SU-DHL-6 (cell line): ENCODE results near the gene EXOC6.

Experiments used
- H2AFZ ChIP-seq: fragments of 200-600 bp; sonication (generic); 2 replicates; pipeline ENCODE4 v1.6.1; 2014; ENCODE audit warnings: low read depth, mild to moderate bottlenecking, moderate library complexity, mixed read lengths, antibody characterized with exemption, low read length; ENCODE audit not compliant: severe bottlenecking
- H3F3A ChIP-seq: fragments of 200-600 bp; shearing (Covaris generic); 2 replicates; pipeline ENCODE4 v1.6.0; 2016; ENCODE audit warnings: antibody characterized with exemption, mild to moderate bottlenecking; ENCODE audit not compliant: insufficient read depth
- H3K27ac ChIP-seq: fragments of 200-600 bp; sonication (generic); 2 replicates; pipeline ENCODE4 v1.5.1; 2016; ENCODE audit warnings: low read depth, mild to moderate bottlenecking, low read length, moderate library complexity, mixed read lengths
- H3K27me3 ChIP-seq: fragments of 200-600 bp; sonication (generic), shearing (Covaris generic); 2 replicates; pipeline ENCODE4 v1.6.0; 2014; ENCODE audit warnings: mild to moderate bottlenecking, low read length
- H3K36me3 ChIP-seq: fragments of 200-600 bp; sonication (generic); 2 replicates; pipeline ENCODE4 v1.6.1; 2014; ENCODE audit warnings: mild to moderate bottlenecking, low read length, mixed read lengths
- H3K4me2 ChIP-seq: fragments of 300-600, 200-600 bp; shearing (Covaris generic), sonication (generic); 2 replicates; pipeline ENCODE4 v1.6.0; 2014; ENCODE audit warnings: low read length, low read depth, mild to moderate bottlenecking; ENCODE audit not compliant: poor library complexity, severe bottlenecking
- H3K4me3 ChIP-seq: fragments of 200-600 bp; sonication (generic); 2 replicates; pipeline ENCODE4 v1.5.1; 2014; ENCODE audit warnings: antibody characterized with exemption, low read length, mild to moderate bottlenecking, mixed read lengths; ENCODE audit not compliant: insufficient read depth, poor library complexity, severe bottlenecking
- H3K79me2 ChIP-seq: fragments of 200-600 bp; sonication (generic); 2 replicates; pipeline ENCODE4 v1.6.1; 2014; ENCODE audit warnings: mild to moderate bottlenecking, low read length, moderate library complexity; ENCODE audit not compliant: insufficient read depth
- H3K9ac ChIP-seq: fragments of 200-600 bp; sonication (generic); 2 replicates; pipeline ENCODE4 v1.7.0; 2014; ENCODE audit warnings: mild to moderate bottlenecking, low read length
- H3K9me2 ChIP-seq: fragments of 200-600 bp; sonication (generic); replicated peaks from 2 replicates; pipeline ENCODE4 v1.6.1; 2014; ENCODE audit warnings: low read length; ENCODE audit not compliant: insufficient read depth
- H3K9me3 ChIP-seq: fragments of 200-600 bp; sonication (generic); 2 replicates; pipeline ENCODE4 v1.6.1; 2014; ENCODE audit warnings: low read length, mixed read lengths; ENCODE audit not compliant: insufficient read depth
- H4K20me1 ChIP-seq: fragments of 200-600 bp; sonication (generic); 2 replicates; pipeline ENCODE4 v1.6.1; 2014; ENCODE audit warnings: low read depth, mild to moderate bottlenecking, antibody characterized with exemption, low read length, moderate library complexity, mixed read lengths
- EZH2phosphoT487 ChIP-seq: fragments of 200-600 bp; sonication (generic), shearing (Covaris generic); conservative IDR thresholded peaks from 2 replicates; pipeline ENCODE4 v1.6.1; 2018; ENCODE audit warnings: mild to moderate bottlenecking, antibody characterized with exemption, low read length, moderate library complexity, mixed read lengths
- TF ChIP-seq, protein P1 (sequence below): fragments of 200-600 bp; sonication (generic); IDR thresholded peaks from one replicate; pipeline ENCODE4 v1.5.1; 2017; ENCODE audit warnings: antibody characterized with exemption, mild to moderate bottlenecking, low read length, moderate library complexity; ENCODE audit not compliant: insufficient read depth, poor library complexity, severe bottlenecking

Gene EXOC6, protein sequence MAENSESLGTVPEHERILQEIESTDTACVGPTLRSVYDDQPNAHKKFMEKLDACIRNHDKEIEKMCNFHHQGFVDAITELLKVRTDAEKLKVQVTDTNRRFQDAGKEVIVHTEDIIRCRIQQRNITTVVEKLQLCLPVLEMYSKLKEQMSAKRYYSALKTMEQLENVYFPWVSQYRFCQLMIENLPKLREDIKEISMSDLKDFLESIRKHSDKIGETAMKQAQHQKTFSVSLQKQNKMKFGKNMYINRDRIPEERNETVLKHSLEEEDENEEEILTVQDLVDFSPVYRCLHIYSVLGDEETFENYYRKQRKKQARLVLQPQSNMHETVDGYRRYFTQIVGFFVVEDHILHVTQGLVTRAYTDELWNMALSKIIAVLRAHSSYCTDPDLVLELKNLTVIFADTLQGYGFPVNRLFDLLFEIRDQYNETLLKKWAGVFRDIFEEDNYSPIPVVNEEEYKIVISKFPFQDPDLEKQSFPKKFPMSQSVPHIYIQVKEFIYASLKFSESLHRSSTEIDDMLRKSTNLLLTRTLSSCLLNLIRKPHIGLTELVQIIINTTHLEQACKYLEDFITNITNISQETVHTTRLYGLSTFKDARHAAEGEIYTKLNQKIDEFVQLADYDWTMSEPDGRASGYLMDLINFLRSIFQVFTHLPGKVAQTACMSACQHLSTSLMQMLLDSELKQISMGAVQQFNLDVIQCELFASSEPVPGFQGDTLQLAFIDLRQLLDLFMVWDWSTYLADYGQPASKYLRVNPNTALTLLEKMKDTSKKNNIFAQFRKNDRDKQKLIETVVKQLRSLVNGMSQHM

DNA sequence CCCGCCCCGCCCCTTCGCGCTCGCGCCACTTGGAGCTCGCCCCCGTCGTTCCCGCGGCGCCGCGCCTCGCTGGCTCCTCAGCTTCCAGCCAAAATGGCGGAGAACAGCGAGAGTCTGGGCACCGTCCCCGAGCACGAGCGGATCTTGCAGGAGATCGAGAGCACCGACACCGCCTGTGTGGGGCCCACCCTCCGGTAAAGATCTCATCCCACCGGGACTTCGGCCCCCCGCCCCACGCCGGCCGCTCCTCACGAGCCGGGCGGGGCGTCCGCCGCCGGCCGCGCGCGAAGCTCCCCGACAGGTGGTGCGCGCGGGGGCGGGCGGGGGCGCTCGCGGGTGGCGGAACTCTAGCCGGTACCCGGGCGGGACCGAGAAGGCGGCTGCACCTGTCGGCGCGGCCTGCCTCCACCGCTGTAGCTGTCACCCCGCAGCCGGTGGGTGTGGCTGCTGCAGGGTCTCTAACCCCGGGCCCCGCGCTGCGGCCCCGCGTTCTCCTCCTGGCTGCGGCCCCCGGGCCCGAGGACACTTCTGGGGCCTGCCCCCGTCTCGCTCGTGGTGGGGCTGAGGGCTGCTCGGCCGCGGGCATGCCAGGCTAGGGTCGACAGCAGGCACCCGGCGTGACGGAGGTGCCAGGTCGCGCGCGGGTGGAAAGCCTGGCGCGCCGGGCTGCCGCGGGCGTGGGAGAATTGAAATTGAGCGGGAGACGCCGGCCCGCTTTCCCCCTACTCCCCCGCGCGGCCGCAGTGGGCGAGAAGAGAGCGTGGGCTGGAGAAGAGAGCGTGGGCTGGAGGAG is at the start of gene EXOC6:
TSS of gene EXOC6 (plus strand) at position 80 of the 793 bp plus-strand sequence. CDS start at position 94, 14 bp downstream.
- H3K27ac ChIP-seq: peak within 1 kb of the TSS; percentile 69
- no peaks in the 10 kb centered on the region for H3K9me3 ChIP-seq
- H3K36me3 ChIP-seq: no peaks in the 10 kb centered on the region
- peak within 1 kb of the TSS; percentile 94 for H3K9ac ChIP-seq
- H3F3A ChIP-seq: peaks cover 24% of the 10 kb centered on the region
- H3K27me3 ChIP-seq: no peaks in the 10 kb centered on the region
- H3K4me3 ChIP-seq: peak within 1 kb of the TSS; percentile 93
- TF ChIP-seq, protein P1, sequence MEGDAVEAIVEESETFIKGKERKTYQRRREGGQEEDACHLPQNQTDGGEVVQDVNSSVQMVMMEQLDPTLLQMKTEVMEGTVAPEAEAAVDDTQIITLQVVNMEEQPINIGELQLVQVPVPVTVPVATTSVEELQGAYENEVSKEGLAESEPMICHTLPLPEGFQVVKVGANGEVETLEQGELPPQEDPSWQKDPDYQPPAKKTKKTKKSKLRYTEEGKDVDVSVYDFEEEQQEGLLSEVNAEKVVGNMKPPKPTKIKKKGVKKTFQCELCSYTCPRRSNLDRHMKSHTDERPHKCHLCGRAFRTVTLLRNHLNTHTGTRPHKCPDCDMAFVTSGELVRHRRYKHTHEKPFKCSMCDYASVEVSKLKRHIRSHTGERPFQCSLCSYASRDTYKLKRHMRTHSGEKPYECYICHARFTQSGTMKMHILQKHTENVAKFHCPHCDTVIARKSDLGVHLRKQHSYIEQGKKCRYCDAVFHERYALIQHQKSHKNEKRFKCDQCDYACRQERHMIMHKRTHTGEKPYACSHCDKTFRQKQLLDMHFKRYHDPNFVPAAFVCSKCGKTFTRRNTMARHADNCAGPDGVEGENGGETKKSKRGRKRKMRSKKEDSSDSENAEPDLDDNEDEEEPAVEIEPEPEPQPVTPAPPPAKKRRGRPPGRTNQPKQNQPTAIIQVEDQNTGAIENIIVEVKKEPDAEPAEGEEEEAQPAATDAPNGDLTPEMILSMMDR: no peak
- TF ChIP-seq EZH2phosphoT487: no peak
- no peaks in the 10 kb centered on the region for H3K9me2 ChIP-seq
- H3K4me2 ChIP-seq: peak within 1 kb of the TSS; percentile 96
- H4K20me1 ChIP-seq: 0 out of 2 replicates have a peak, but pooled peaks cover 7% of the 10 kb centered on the region
- peak within 1 kb of the TSS; percentile 98 for H2AFZ ChIP-seq
- 0 out of 2 replicates have a peak, but pooled peaks cover 5% of the 10 kb centered on the region for H3K79me2 ChIP-seq

DNA sequence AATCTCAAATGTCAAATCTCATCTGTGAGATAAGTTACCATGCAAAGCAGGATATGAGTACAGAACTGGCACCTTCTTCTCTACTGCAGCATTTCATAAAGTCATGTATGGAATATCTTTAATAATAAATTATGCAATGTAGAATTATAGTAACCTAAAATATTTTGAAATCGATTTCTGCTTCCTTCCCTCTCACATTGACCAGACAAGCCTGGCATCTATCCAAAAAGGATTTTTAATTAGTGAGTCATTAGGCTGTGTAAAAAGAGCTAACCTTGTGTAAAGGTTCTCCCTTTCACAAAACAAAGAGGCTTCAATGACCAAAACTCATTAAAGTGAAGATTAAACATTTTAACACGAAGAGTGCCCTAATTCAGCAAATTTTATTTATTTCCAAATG is 48.8 kb upstream of the EXOC6 start:
- H3K27ac ChIP-seq: no peak overlapping the region
- no peak overlapping the region for H3K4me3 ChIP-seq
- H2AFZ ChIP-seq: no peak overlapping the region
- H4K20me1 ChIP-seq: no peaks in the 10 kb centered on the region
- no peaks in the 10 kb centered on the region for H3K9me3 ChIP-seq
- no peaks in the 10 kb centered on the region for H3K79me2 ChIP-seq
- H3K9me2 ChIP-seq: no peaks in the 10 kb centered on the region
- TF ChIP-seq, protein P1: no peak
- TF ChIP-seq EZH2phosphoT487: no peak
- no peaks in the 10 kb centered on the region for H3K27me3 ChIP-seq
- H3K36me3 ChIP-seq: no peaks in the 10 kb centered on the region
- no peaks in the 10 kb centered on the region for H3F3A ChIP-seq
- no peak overlapping the region for H3K9ac ChIP-seq
- no peak overlapping the region for H3K4me2 ChIP-seq

DNA sequence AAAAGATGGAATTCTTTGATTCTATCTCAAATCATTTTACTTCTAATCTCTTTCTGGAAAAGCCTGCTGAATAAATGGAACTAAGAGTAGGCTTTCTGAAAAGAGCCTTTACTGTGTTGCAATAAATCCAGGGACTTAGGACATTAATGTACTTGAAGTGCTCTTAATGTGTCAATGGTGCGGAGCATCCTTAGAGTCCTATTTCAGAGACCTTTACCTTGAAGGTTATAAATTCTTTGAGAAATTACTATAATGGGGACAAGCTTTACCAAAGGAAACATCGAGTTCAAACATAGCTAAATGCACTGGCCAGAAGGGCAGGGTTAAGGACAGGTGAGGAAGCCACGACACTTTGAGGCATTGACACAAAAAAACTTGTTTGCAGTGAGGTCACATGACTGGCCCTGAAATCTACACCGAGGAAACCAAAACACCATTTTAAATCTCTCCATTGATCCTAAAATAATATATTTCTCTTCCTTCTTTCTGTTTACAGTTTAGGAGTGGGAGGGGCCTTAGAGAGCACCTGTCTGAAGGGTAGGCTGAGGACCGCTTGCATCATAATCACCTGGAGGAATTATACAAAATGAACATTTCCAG is 48.1 kb upstream of the EXOC6 start:
- H3K4me3 ChIP-seq: no peak overlapping the region
- H3K36me3 ChIP-seq: no peaks in the 10 kb centered on the region
- TF ChIP-seq, protein P1: no peak
- TF ChIP-seq EZH2phosphoT487: no peak
- no peaks in the 10 kb centered on the region for H3K9me3 ChIP-seq
- no peak overlapping the region for H3K4me2 ChIP-seq
- H3K79me2 ChIP-seq: no peaks in the 10 kb centered on the region
- no peak overlapping the region for H3K9ac ChIP-seq
- H2AFZ ChIP-seq: no peak overlapping the region
- no peaks in the 10 kb centered on the region for H3K27me3 ChIP-seq
- no peak overlapping the region for H3K27ac ChIP-seq
- no peaks in the 10 kb centered on the region for H3F3A ChIP-seq
- no peaks in the 10 kb centered on the region for H4K20me1 ChIP-seq
- no peaks in the 10 kb centered on the region for H3K9me2 ChIP-seq
